K562 (cell line): Measurements from ENCODE around the gene EGLN3. TPM values are rescaled to one million over a fixed set of nuclear protein-coding genes. Genes with fewer than 3 reads are reported as not detected.

Source experiments
- ATAC-seq: fragments of 200-7000 bp; cut with Tn5 transposase; 3 replicates; pipeline ENCODE4 v1.9.1; 2020; ENCODE audit warnings: moderate library complexity
- BruUV-seq: library from RNA; stranded (reverse); fragments of 400-500 nt; replicated peaks from 2 replicates; lab custom pipeline; 2021; lab: Mats Ljungman, UMichigan
- CTCF ChIA-PET: fragments of 300-600 bp; formaldehyde crosslinking; extraction: SDS; loops from one replicate; lab custom pipeline; 2021; ENCODE audit warnings: low intra/inter-chr PET ratio; lab: Yijun Ruan, JAX
- POLR2A ChIA-PET: fragments of 300-600, 350-650 bp; sonication (Branson Sonifier 250); formaldehyde crosslinking; extraction: SDS; loops from one replicate; lab custom pipeline; 2021; ENCODE audit warnings: antibody characterized with exemption, inconsistent platforms; lab: Yijun Ruan, JAX
- DNase-seq, 4 experiments: peaks; one replicate each; pipeline versions ENCODE4 v3.0.0 to v3.0.0-alpha.2; 2011 to 2018; ENCODE audit warnings: low spot score in 3 of 4, mixed read lengths in 3 of 4; ENCODE audit errors: extremely low read depth in 1 of 4
- FAIRE-seq: peaks from 2 replicates; lab custom pipeline; 2011; peaks lifted over from hg19 to GRCh38; lab: Jason Lieb, UNC
- H2AFZ ChIP-seq: 2 replicates; pipeline ENCODE4 v1.6.0; 2011; ENCODE audit warnings: low read depth, low read length, control low read depth, inconsistent platforms
- H3K27ac ChIP-seq: fragments of 200-600 bp; 3 replicates; pipeline ENCODE4 v1.8.0; 2011; ENCODE audit warnings: low read depth, mild to moderate bottlenecking, control low read depth, inconsistent platforms, low read length, moderate library complexity, mixed read lengths; ENCODE audit errors: extremely low read depth
- H3K27me3 ChIP-seq, 2 experiments: fragments of 300-600 bp in 1 of 2; 2 replicates in 1 of 2; 3 replicates in 1 of 2; pipeline versions ENCODE4 v1.6.0 to v1.8.0; 2011; ENCODE audit warnings: inconsistent platforms in 2 of 2, low read length in 2 of 2, mild to moderate bottlenecking in 1 of 2, mixed read lengths in 1 of 2, moderate library complexity in 1 of 2; ENCODE audit not compliant: control insufficient read depth in 2 of 2, insufficient read depth in 2 of 2
- H3K36me3 ChIP-seq: fragments of 300-600 bp; 3 replicates; pipeline ENCODE4 v1.8.0; 2011; ENCODE audit warnings: mild to moderate bottlenecking, low read length, inconsistent platforms; ENCODE audit not compliant: control insufficient read depth, insufficient read depth
- H3K4me1 ChIP-seq, 2 experiments: fragments of 200-600 bp in 1 of 2; replicated peaks in 1 of 2; 2 replicates in 1 of 2; 3 replicates in 1 of 2; pipeline versions ENCODE4 v1.5.1 to v1.8.0; 2011; ENCODE audit warnings: inconsistent platforms in 2 of 2, low read length in 2 of 2, mild to moderate bottlenecking in 1 of 2, mixed read lengths in 1 of 2, moderate library complexity in 1 of 2; ENCODE audit not compliant: control insufficient read depth in 2 of 2, insufficient read depth in 2 of 2
- H3K4me2 ChIP-seq: 2 replicates; pipeline ENCODE4 v1.6.1; 2011; ENCODE audit warnings: low read length, control low read depth, inconsistent platforms, mixed read lengths; ENCODE audit not compliant: insufficient read depth
- H3K4me3 ChIP-seq: fragments of 200-600 bp; sonication (generic), shearing (Covaris generic); 2 replicates; pipeline ENCODE4 v1.5.1; 2016; ENCODE audit warnings: control low read depth, inconsistent platforms
- H3K79me2 ChIP-seq: fragments of 200-600 bp; 3 replicates; pipeline ENCODE4 v1.8.0; 2011; ENCODE audit warnings: low read length, inconsistent platforms; ENCODE audit not compliant: control insufficient read depth, insufficient read depth
- H3K9ac ChIP-seq, 2 experiments: 2 replicates each; pipeline versions ENCODE4 v1.6.0 to v1.6.1; 2011; ENCODE audit warnings: low read depth in 2 of 2, low read length in 2 of 2, control low read depth in 1 of 2, inconsistent platforms in 1 of 2, mild to moderate bottlenecking in 1 of 2, mixed read lengths in 1 of 2; ENCODE audit not compliant: insufficient read depth in 1 of 2
- H3K9me1 ChIP-seq: one replicate; pipeline ENCODE4 v1.6.0; 2011; ENCODE audit warnings: inconsistent platforms, mild to moderate bottlenecking, low read length, moderate library complexity; ENCODE audit not compliant: control insufficient read depth, insufficient read depth
- H3K9me3 ChIP-seq: replicated peaks from 2 replicates; pipeline ENCODE4 v1.5.1; 2011; ENCODE audit warnings: low read depth, low read length, inconsistent platforms; ENCODE audit not compliant: control insufficient read depth, insufficient read depth
- H4K20me1 ChIP-seq: replicated peaks from 2 replicates; pipeline ENCODE4 v1.6.1; 2011; ENCODE audit warnings: low read length, inconsistent platforms, mixed read lengths; ENCODE audit not compliant: control insufficient read depth, insufficient read depth
- PREB ChIP-seq: sonication (generic); formaldehyde crosslinking; IDR thresholded peaks from 2 replicates; pipeline ENCODE4 v1.8.1; 2023; ENCODE audit warnings: mild to moderate bottlenecking, missing genetic modification reagents
- WGBS: fragments of 100-300 bp; shearing (Covaris generic); methylation state at CpG from one replicate; pipeline ENCODE4 v1.1.6; 2016; ENCODE audit warnings: low coverage, mixed read lengths; ENCODE audit not compliant: insufficient coverage; ENCODE audit errors: missing lambda C conversion rate; 5-methylcytosine and 5-hydroxymethylcytosine counted together
- in situ Hi-C: fragments of 300-500 bp; cut with MboI; formaldehyde crosslinking; loops from 4 replicates; pipeline ENCODE4 v1.15.0; 2018; ENCODE audit warnings: inconsistent platforms, mixed read lengths
- intact Hi-C: fragments of 100-400 bp; cut with micrococcal nuclease; formaldehyde crosslinking; loops from 2 replicates; pipeline ENCODE4 v1.14.2; 2022
- polyA plus RNA-seq, 8 experiments: library from polyadenylated mRNA; depleted of rRNA in 4 of 8; stranded (reverse) in 5 of 8; unstranded in 3 of 8; fragments of >200 nt; fragmentation: Nextera tagmentation in 2 of 8; fragmentation: Illumina TruSeq in 1 of 8; extraction: Ambion mirVana in 2 of 8; extraction: Trizol in 1 of 8; gene quantifications; 2 replicates each; pipeline versions ENCODE4 v1.2.1 to v1.2.3, GENCODE V29; 2011 to 2014; ENCODE audit warnings: inconsistent platforms in 1 of 8, missing spikeins in 1 of 8
- total RNA-seq, 7 experiments: library from RNA; depleted of rRNA in 6 of 7; stranded (reverse); fragments of >200 nt in 6 of 7; fragmentation: Illumina TruSeq in 2 of 7; extraction: Trizol in 2 of 7; gene quantifications; 2 replicates each; pipeline versions ENCODE4 v1.2.1 to v1.2.3, GENCODE V29; 2011 to 2021; ENCODE audit warnings: low replicate concordance in 1 of 7
- TF ChIP-seq, protein P1 (sequence below), 2 experiments: fragments of 450-650 bp; formaldehyde crosslinking in 1 of 2; IDR thresholded peaks; 2 replicates each; pipeline versions ENCODE4 v1.4.0 to v1.6.1; 2014 to 2020; ENCODE audit warnings: mild to moderate bottlenecking in 2 of 2, borderline replicate concordance in 1 of 2, low read depth in 1 of 2
- TF ChIP-seq, protein P2 (sequence below), 3 experiments: fragments of 200-800 bp in 1 of 3; fragments of 250-450 bp in 1 of 3; fragments of 450-650 bp in 1 of 3; sonication (Bioruptor Pico) in 1 of 3; sonication (Bioruptor generic) in 1 of 3; formaldehyde crosslinking in 1 of 3; IDR thresholded peaks; 2 replicates each; pipeline versions ENCODE4 v1.6.1 to v1.8.0; 2016 to 2022; ENCODE audit warnings: mild to moderate bottlenecking in 2 of 3, missing genetic modification characterization in 2 of 3, missing compliant biosample characterization in 1 of 3, moderate library complexity in 1 of 3

The EGLN3 gene
- total and polyA plus RNA-seq, 9 of the 15 experiments (the other 6 are each of a cell fraction or from before 2014, with no cell fraction given): 2.5 to 87.6 (median 5.8) TPM

- H3K9me3 ChIP-seq: no peaks in the 10 kb centered on the region
- CTCF ChIA-PET: no interaction called here
- peaks cover 6% of the 10 kb centered on the region; the same call in 1 of the 2 replicates for H4K20me1 ChIP-seq
- DNase-seq (no peak), ATAC-seq (no peak)
- intact Hi-C loops: no loop called here
- TF ChIP-seq, protein P1, sequence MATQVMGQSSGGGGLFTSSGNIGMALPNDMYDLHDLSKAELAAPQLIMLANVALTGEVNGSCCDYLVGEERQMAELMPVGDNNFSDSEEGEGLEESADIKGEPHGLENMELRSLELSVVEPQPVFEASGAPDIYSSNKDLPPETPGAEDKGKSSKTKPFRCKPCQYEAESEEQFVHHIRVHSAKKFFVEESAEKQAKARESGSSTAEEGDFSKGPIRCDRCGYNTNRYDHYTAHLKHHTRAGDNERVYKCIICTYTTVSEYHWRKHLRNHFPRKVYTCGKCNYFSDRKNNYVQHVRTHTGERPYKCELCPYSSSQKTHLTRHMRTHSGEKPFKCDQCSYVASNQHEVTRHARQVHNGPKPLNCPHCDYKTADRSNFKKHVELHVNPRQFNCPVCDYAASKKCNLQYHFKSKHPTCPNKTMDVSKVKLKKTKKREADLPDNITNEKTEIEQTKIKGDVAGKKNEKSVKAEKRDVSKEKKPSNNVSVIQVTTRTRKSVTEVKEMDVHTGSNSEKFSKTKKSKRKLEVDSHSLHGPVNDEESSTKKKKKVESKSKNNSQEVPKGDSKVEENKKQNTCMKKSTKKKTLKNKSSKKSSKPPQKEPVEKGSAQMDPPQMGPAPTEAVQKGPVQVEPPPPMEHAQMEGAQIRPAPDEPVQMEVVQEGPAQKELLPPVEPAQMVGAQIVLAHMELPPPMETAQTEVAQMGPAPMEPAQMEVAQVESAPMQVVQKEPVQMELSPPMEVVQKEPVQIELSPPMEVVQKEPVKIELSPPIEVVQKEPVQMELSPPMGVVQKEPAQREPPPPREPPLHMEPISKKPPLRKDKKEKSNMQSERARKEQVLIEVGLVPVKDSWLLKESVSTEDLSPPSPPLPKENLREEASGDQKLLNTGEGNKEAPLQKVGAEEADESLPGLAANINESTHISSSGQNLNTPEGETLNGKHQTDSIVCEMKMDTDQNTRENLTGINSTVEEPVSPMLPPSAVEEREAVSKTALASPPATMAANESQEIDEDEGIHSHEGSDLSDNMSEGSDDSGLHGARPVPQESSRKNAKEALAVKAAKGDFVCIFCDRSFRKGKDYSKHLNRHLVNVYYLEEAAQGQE (IDR thresholded peaks at IDR 0.05; ENCODE audit: borderline replicate concordance): 0 out of 2 replicates have a peak, but pooled peaks have one; percentile 8
- TF ChIP-seq, protein P1 (CRISPR knock-in tag; IDR thresholded peaks at IDR 0.05; ENCODE audit: low read depth): no peak
- TF ChIP-seq, protein P2, sequence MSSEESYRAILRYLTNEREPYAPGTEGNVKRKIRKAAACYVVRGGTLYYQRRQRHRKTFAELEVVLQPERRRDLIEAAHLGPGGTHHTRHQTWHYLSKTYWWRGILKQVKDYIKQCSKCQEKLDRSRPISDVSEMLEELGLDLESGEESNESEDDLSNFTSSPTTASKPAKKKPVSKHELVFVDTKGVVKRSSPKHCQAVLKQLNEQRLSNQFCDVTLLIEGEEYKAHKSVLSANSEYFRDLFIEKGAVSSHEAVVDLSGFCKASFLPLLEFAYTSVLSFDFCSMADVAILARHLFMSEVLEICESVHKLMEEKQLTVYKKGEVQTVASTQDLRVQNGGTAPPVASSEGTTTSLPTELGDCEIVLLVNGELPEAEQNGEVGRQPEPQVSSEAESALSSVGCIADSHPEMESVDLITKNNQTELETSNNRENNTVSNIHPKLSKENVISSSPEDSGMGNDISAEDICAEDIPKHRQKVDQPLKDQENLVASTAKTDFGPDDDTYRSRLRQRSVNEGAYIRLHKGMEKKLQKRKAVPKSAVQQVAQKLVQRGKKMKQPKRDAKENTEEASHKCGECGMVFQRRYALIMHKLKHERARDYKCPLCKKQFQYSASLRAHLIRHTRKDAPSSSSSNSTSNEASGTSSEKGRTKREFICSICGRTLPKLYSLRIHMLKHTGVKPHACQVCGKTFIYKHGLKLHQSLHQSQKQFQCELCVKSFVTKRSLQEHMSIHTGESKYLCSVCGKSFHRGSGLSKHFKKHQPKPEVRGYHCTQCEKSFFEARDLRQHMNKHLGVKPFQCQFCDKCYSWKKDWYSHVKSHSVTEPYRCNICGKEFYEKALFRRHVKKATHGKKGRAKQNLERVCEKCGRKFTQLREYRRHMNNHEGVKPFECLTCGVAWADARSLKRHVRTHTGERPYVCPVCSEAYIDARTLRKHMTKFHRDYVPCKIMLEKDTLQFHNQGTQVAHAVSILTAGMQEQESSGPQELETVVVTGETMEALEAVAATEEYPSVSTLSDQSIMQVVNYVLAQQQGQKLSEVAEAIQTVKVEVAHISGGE (CRISPR knock-in tag; IDR thresholded peaks at IDR 0.05): no peak
- TF ChIP-seq PREB (CRISPR knock-in tag): no peak
- TF ChIP-seq, all 486 proteins: peak for 1
- no peak overlapping the region for H3K4me2 ChIP-seq
- H3K4me3 ChIP-seq: no peak overlapping the region
- H2AFZ ChIP-seq: no peak overlapping the region
- no peaks in the 10 kb centered on the region for H3K27me3 ChIP-seq
- no peak overlapping the region for H3K9ac ChIP-seq
- BruUV-seq: no TSS peak
- peaks cover 43% of the 10 kb centered on the region for H3K36me3 ChIP-seq
- H3K27ac ChIP-seq: no peak overlapping the region
- POLR2A ChIA-PET: interaction anchor here (0.8 to 1.6 kb wide), 3 partner anchors 9 to 16 kb away, joined by 3 to 5 read pairs (median 3); no protein-coding TSS in a partner anchor
- no peaks in the 10 kb centered on the region for H3K9me1 ChIP-seq
- in situ Hi-C loops: no loop called here
- H3K4me1 ChIP-seq: peaks cover 0 to 29% of the 10 kb centered on the region in 2 experiments; a peak in 3 of 5 replicates
- 67% methylated on average over 3 of the region's 3 CpGs for WGBS
- H3K79me2 ChIP-seq: peaks cover 80% of the 10 kb centered on the region
- no peak for FAIRE-seq
Observed at GRCh38 chr14:33932033-33932432, 18.8 kb downstream of the EGLN3 start.
